LNCAP (cell line): ENCODE results near the gene WNT6.

ENCODE experiments used
- CTCF ChIP-seq: fragments of 450-650 bp; IDR thresholded peaks from 2 replicates; pipeline ENCODE4 v1.5.1; 2017; ENCODE audit warnings: mild to moderate bottlenecking

Gene WNT6

GRCh38 chr2:218885981-218886947, 26.7 kb downstream of the WNT6 start:
- TF ChIP-seq CTCF, result no peak

- TF ChIP-seq CTCF, result no peak
These were observed 27.5 kb downstream of the WNT6 start for GRCh38 chr2:218887079-218887478.

DNA sequence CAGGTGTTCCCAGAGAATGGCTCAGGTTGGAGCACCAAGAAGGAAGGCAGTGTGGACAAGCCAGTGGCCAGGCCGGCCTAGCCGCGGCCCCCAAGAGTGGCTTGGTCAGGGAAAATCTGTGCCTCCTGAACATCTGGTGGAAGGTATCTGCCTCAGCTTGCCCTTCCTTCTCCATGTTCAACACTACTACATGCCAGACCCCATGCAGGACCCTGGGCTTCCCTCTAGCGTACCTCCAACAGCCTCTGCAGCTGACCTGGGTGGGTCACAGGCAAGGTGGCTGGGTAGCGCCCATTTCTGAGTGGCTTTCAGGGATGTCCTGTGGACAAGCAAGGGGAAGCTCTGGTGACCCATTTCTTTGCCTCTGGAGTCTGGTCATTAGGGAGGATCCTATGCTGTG, 28.7 kb downstream of the WNT6 start:
- no peak for TF ChIP-seq CTCF

DNA sequence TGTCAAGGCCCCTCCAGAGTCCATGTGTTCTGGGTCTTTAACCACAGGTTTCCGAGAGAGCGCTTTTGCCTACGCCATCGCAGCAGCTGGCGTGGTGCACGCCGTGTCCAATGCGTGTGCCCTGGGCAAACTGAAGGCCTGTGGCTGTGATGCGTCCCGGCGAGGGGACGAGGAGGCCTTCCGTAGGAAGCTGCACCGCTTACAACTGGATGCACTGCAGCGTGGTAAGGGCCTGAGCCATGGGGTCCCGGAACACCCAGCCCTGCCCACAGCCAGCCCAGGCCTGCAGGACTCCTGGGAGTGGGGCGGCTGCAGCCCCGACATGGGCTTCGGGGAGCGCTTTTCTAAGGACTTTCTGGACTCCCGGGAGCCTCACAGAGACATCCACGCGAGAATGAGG, 30.3 kb downstream of the WNT6 start:
- TF ChIP-seq CTCF, result no peak

DNA sequence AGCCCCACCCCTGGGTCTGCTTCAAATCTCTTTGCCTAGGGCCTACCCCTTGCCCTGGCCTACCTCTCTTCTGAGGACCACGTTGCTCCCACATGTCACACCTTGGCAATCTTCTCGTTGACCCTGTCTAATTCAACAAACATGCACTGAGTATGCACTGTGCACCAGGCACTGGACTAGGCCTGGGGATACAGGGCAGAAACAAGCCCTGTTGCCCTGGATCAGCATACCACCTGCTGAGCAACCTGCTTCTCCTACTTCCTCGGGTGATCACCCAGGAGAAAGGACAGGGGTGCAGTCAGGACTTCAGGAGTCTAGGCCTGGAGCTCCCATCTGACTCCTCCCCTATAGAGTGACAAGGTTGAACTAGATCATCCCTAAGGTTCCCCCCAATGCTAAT, 30.8 kb downstream of the WNT6 start:
- TF ChIP-seq CTCF, result no peak

GRCh38 chr2:218891275-218892135, 31.9 kb downstream of the WNT6 start:
- TF ChIP-seq CTCF, result no peak

GRCh38 chr2:218892693-218893348, 33.2 kb downstream of the WNT6 start:
- peak; percentile 52 for TF ChIP-seq CTCF
